B cell (primary cell): ENCODE data around the gene IPO13. TPM values are rescaled to one million over a fixed set of nuclear protein-coding genes. Genes with fewer than 3 reads are reported as not detected.

Source experiments
- ATAC-seq: fragments of 200-7000 bp; cut with Tn5 transposase; one replicate; pipeline ENCODE4 v1.10.0; 2021; ENCODE audit warnings: low read depth, mild to moderate bottlenecking, moderate number of reproducible peaks, moderate library complexity
- CTCF ChIA-PET: fragments of 350-600 bp; sonication (Branson Sonifier 250); formaldehyde crosslinking; loops from one replicate; lab custom pipeline; 2021; ENCODE audit warnings: antibody characterized with exemption, inconsistent platforms; lab: Charles Lee
- POLR2A ChIA-PET: fragments of 350-600 bp; sonication (Branson Sonifier 250); formaldehyde crosslinking; loops from one replicate; lab custom pipeline; 2021; ENCODE audit warnings: antibody characterized with exemption; lab: Charles Lee
- DNase-seq: peaks from one replicate; pipeline ENCODE4 v3.0.0; 2013
- H2AFZ ChIP-seq: 2 replicates; pipeline ENCODE4 v1.6.1; 2012; ENCODE audit warnings: mild to moderate bottlenecking, low read depth, low read length; ENCODE audit not compliant: insufficient read depth, poor library complexity, severe bottlenecking
- H3K27ac ChIP-seq, 2 donors: 1 replicate in 1 of 2; 2 replicates in 1 of 2; pipeline ENCODE4 v1.5.1; 2012 to 2013; ENCODE audit warnings: low read length in 2 of 2, mild to moderate bottlenecking in 2 of 2, moderate library complexity in 1 of 2
- H3K27me3 ChIP-seq, 4 experiments: fragments of 200-600 bp in 1 of 4; sonication (generic) in 1 of 4; replicated peaks in 1 of 4; 1 replicate in 2 of 4; 2 replicates in 2 of 4; pipeline versions ENCODE4 v1.6.1 to v1.7.0; 2013 to 2016; ENCODE audit warnings: low read length in 3 of 4, mild to moderate bottlenecking in 2 of 4, mixed read lengths in 1 of 4, moderate library complexity in 1 of 4; ENCODE audit not compliant: insufficient read depth in 4 of 4, control insufficient read depth in 3 of 4; ENCODE audit errors: control extremely low read depth in 1 of 4
- H3K36me3 ChIP-seq, 2 experiments: replicated peaks in 1 of 2; 1 replicate in 1 of 2; 2 replicates in 1 of 2; pipeline versions ENCODE4 v1.6.1 to v1.7.1; 2013; ENCODE audit warnings: low read length in 1 of 2; ENCODE audit not compliant: insufficient read depth in 2 of 2, control insufficient read depth in 1 of 2; ENCODE audit errors: control extremely low read depth in 1 of 2, extremely low read depth in 1 of 2
- H3K4me1 ChIP-seq, 2 donors: fragments of 200-600 bp in 1 of 2; sonication (generic) in 1 of 2; 1 replicate in 1 of 2; 2 replicates in 1 of 2; pipeline versions ENCODE4 v1.5.1 to v1.6.1; 2013 to 2017; ENCODE audit warnings: low read length in 2 of 2; ENCODE audit not compliant: control insufficient read depth in 2 of 2, insufficient read depth in 2 of 2
- H3K4me2 ChIP-seq: replicated peaks from 2 replicates; pipeline ENCODE3; 2012; ENCODE audit warnings: mild to moderate bottlenecking, low read depth, low read length; ENCODE audit not compliant: poor library complexity, severe bottlenecking
- H3K4me3 ChIP-seq, 5 experiments: fragments of 200-600 bp in 1 of 5; sonication (generic) in 1 of 5; 1 replicate in 3 of 5; 2 replicates in 2 of 5; pipeline versions ENCODE4 v1.5.1 to v1.7.0; 2011 to 2016; ENCODE audit warnings: low read length in 4 of 5, mild to moderate bottlenecking in 4 of 5, low read depth in 2 of 5, control low read depth in 1 of 5, moderate library complexity in 1 of 5; ENCODE audit not compliant: insufficient read depth in 1 of 5; ENCODE audit errors: control extremely low read depth in 1 of 5, extremely low read depth in 1 of 5
- H3K79me2 ChIP-seq: fragments of 200-600 bp; sonication (generic); one replicate; pipeline ENCODE4 v1.6.0; 2016; ENCODE audit warnings: low read length; ENCODE audit not compliant: control insufficient read depth, insufficient read depth
- H3K9ac ChIP-seq: fragments of 200-600 bp; sonication (generic); 2 replicates; pipeline ENCODE4 v1.6.1; 2017; ENCODE audit warnings: mild to moderate bottlenecking, low read length, moderate library complexity
- H3K9me3 ChIP-seq, 3 donors: one replicate each; pipeline versions ENCODE4 v1.6.1 to v1.7.1; 2013; ENCODE audit warnings: low read length in 2 of 3; ENCODE audit not compliant: control insufficient read depth in 2 of 3, insufficient read depth in 1 of 3; ENCODE audit errors: control extremely low read depth in 1 of 3
- H4K20me1 ChIP-seq: 2 replicates; pipeline ENCODE4 v1.6.0; 2012; ENCODE audit warnings: mild to moderate bottlenecking, low read length; ENCODE audit not compliant: insufficient read depth, control insufficient read depth, poor library complexity, severe bottlenecking
- H3K27ac Mint-ChIP-seq: one replicate; pipeline ENCODE4 v1.8.0; 2021; ENCODE audit warnings: mixed read lengths
- H3K27me3 Mint-ChIP-seq: one replicate; pipeline ENCODE4 v1.8.0; 2021; ENCODE audit warnings: mixed read lengths
- H3K4me1 Mint-ChIP-seq: one replicate; pipeline ENCODE4 v1.8.0; 2021; ENCODE audit warnings: mixed read lengths
- H3K4me3 Mint-ChIP-seq: one replicate; pipeline ENCODE4 v1.8.0; 2021; ENCODE audit warnings: mixed read lengths
- H3K9me3 Mint-ChIP-seq: one replicate; pipeline ENCODE4 v1.8.0; 2022; ENCODE audit warnings: mixed read lengths; ENCODE audit not compliant: insufficient read depth
- CTCF ChIP-seq: fragments of 200-600 bp; IDR thresholded peaks from one replicate; pipeline ENCODE4 v1.8.0; 2022; ENCODE audit warnings: antibody characterized with exemption, mild to moderate bottlenecking
- EZH2 ChIP-seq: IDR thresholded peaks from 2 replicates; pipeline ENCODE4 v1.6.1; 2012; ENCODE audit warnings: borderline replicate concordance, low read depth, mild to moderate bottlenecking, moderate library complexity, low read length; ENCODE audit not compliant: insufficient read depth, poor library complexity, severe bottlenecking
- WGBS: methylation state at CpG from one replicate; pipeline ENCODE4 v1.1.5; 2013; ENCODE audit warnings: missing lambda C conversion rate; ENCODE audit not compliant: insufficient coverage; 5-methylcytosine and 5-hydroxymethylcytosine counted together
- intact Hi-C: fragments of 100-400 bp; cut with micrococcal nuclease; formaldehyde crosslinking; loops from one replicate; pipeline ENCODE4 v1.10.0; 2022
- polyA plus RNA-seq: library from polyadenylated mRNA; depleted of rRNA; stranded (reverse); fragments of >200 nt; gene quantifications from 2 replicates; pipeline ENCODE4 v1.2.3, GENCODE V29; 2012
- total RNA-seq, 2 donors: library from RNA; stranded (reverse); fragments of 120-200 nt in 1 of 2; gene quantifications; 1 replicate in 1 of 2; 2 replicates in 1 of 2; pipeline versions ENCODE4 v1.2.3 to v1.2.4, GENCODE V29; 2013 to 2022

The IPO13 gene
- total and polyA plus RNA-seq, 2 donors (not counting 1 experiment from before 2014, with no cell fraction given): 18.7 to 19.7 TPM

- H3K4me3 ChIP-seq: peak overlapping the region in 4 of 5 experiments; percentile 26 to 63 (median 48)
- peak overlapping the region; percentile 63 for H3K9ac ChIP-seq
- peak overlapping the region; percentile 93 for H3K4me3 Mint-ChIP-seq
- peak overlapping the region; percentile 90 for H3K4me2 ChIP-seq
- peak overlapping the region; percentile 77 for H2AFZ ChIP-seq
- H4K20me1 ChIP-seq: peaks cover 40% of the 10 kb centered on the region
- peaks cover 53% of the 10 kb centered on the region for H3K4me1 Mint-ChIP-seq
- H3K27me3 ChIP-seq: no peaks in the 10 kb centered on the region
- TF ChIP-seq EZH2: no peak
- TF ChIP-seq CTCF: no peak
- peak overlapping the region; percentile 69 for H3K27ac Mint-ChIP-seq
- no peaks in the 10 kb centered on the region for H3K9me3 ChIP-seq
- H3K36me3 ChIP-seq: peaks cover 0 to 23% of the 10 kb centered on the region in 2 experiments
- H3K4me1 ChIP-seq: peaks cover 32 to 60% of the 10 kb centered on the region in 2 donors
- no peak for ATAC-seq
- H3K79me2 ChIP-seq: peaks cover 16% of the 10 kb centered on the region
- no peaks in the 10 kb centered on the region for H3K27me3 Mint-ChIP-seq
- 8% methylated on average over 39 of the region's 45 CpGs for WGBS
- ChIA-PET POLR2A (interaction anchor here (0.6 kb wide), 1 partner anchor 10 kb away, joined by 4 read pairs; the partner anchor contains the start of gene DPH2), CTCF (interaction anchor here (1.2 kb wide), 1 partner anchor 57 kb away, joined by 3 read pairs; no protein-coding TSS in a partner anchor)
- peak; percentile 50 for DNase-seq
- no peaks in the 10 kb centered on the region for H3K9me3 Mint-ChIP-seq
- no peak overlapping the region for H3K27ac ChIP-seq
- intact Hi-C loops: loop anchor here (10.0 kb wide), 2 partner anchors 275 to 1525 kb away; partner anchors contain the start of genes PPCS, ST3GAL3 and ZMYND12
Measured at GRCh38 chr1:43979528-43980254, 32.9 kb downstream of the IPO13 start.
